HG03342 (cell line): ENCODE results near the gene URM1.

Source experiments
- ATAC-seq: cut with Tn5 transposase; IDR thresholded peaks from one replicate; pipeline ENCODE4 v1.9.1; 2021; ENCODE audit warnings: mild to moderate bottlenecking, moderate library complexity; ENCODE audit not compliant: unreplicated experiment

URM1 gene

GRCh38 chr9:128384801-128385495 lies 13.8 kb downstream of the URM1 start:
- ATAC-seq: no peak

GRCh38 chr9:128385496-128386460 lies 14.6 kb downstream of the URM1 start:
- ATAC-seq: no peak

GRCh38 chr9:128388150-128388549 lies 17.0 kb downstream of the URM1 start:
- ATAC-seq: no peak

- ATAC-seq: no peak
Observed at GRCh38 chr9:128389395-128390149, 18.4 kb downstream of the URM1 start.

GRCh38 chr9:128390150-128390812 lies 19.1 kb downstream of the URM1 start:
- no peak for ATAC-seq

- ATAC-seq: no peak
Observed at GRCh38 chr9:128390813-128391711, 19.9 kb downstream of the URM1 start.

- ATAC-seq: no peak
Observed at GRCh38 chr9:128391956-128392301, 20.8 kb downstream of the URM1 start.

GRCh38 chr9:128392302-128393144 lies 21.3 kb downstream of the URM1 start:
- no peak for ATAC-seq

GRCh38 chr9:128393145-128393775 lies 22.1 kb downstream of the URM1 start:
- ATAC-seq: no peak

- ATAC-seq: no peak
Observed at GRCh38 chr9:128393970-128394369, 22.8 kb downstream of the URM1 start.

- no peak for ATAC-seq
Observed at GRCh38 chr9:128394379-128395168, 23.4 kb downstream of the URM1 start.

GRCh38 chr9:128396970-128397613 lies 25.9 kb downstream of the URM1 start:
- ATAC-seq: no peak

- ATAC-seq: no peak
Observed at GRCh38 chr9:128397831-128398230, 26.7 kb downstream of the URM1 start.

GRCh38 chr9:128399861-128400260 lies 28.7 kb downstream of the URM1 start:
- ATAC-seq: no peak

GRCh38 chr9:128404560-128404959 lies 33.4 kb downstream of the URM1 start:
- no peak for ATAC-seq

- no peak for ATAC-seq
Observed at GRCh38 chr9:128405077-128405779, 34.1 kb downstream of the URM1 start.

- ATAC-seq: no peak
Observed at GRCh38 chr9:128405780-128406171, 34.6 kb downstream of the URM1 start.
